GM12878 (cell line): ENCODE measurements around the gene SCAMP5.

Experiments
- CEBPB ChIP-seq, 2 experiments: fragments of 150-350 bp in 1 of 2; IDR thresholded peaks; 2 replicates each; pipeline ENCODE4 v1.6.1; 2012 to 2014; ENCODE audit warnings: low read depth in 2 of 2, low read length in 2 of 2, borderline replicate concordance in 1 of 2, inconsistent platforms in 1 of 2
- FOXM1 ChIP-seq: IDR thresholded peaks from 2 replicates; pipeline ENCODE4 v1.6.1; 2012; ENCODE audit warnings: low read depth, mild to moderate bottlenecking, inconsistent platforms, low read length, moderate library complexity
- RAD21 ChIP-seq: IDR thresholded peaks from 2 replicates; pipeline ENCODE4 v1.6.1; 2011; ENCODE audit warnings: mild to moderate bottlenecking, low read depth, low read length, moderate library complexity; ENCODE audit not compliant: insufficient read depth
- RAD51 ChIP-seq: fragments of 450-650 bp; IDR thresholded peaks from 2 replicates; pipeline ENCODE4 v1.6.1; 2016; ENCODE audit warnings: moderate library complexity, mild to moderate bottlenecking, inconsistent platforms
- TBL1XR1 ChIP-seq: IDR thresholded peaks from 2 replicates; pipeline ENCODE4 v1.6.1; 2012; ENCODE audit warnings: low read depth, low read length, improper control_type of control experiment
- ZSCAN29 ChIP-seq: fragments of 450-650 bp; IDR thresholded peaks from 2 replicates; pipeline ENCODE4 v1.6.1; 2017; ENCODE audit warnings: mild to moderate bottlenecking, moderate library complexity
- TF ChIP-seq, protein P1 (sequence below): fragments of 450-650 bp; IDR thresholded peaks from 2 replicates; pipeline ENCODE4 v1.6.1; 2017; ENCODE audit warnings: mild to moderate bottlenecking
- TF ChIP-seq, protein P2 (sequence below), 3 experiments: IDR thresholded peaks in 2 of 3; conservative IDR thresholded peaks in 1 of 3; 2 replicates each; pipeline ENCODE4 v1.5.1; 2011; ENCODE audit warnings: low read depth in 3 of 3, low read length in 3 of 3, mild to moderate bottlenecking in 3 of 3, control low read depth in 2 of 3, moderate library complexity in 2 of 3, inconsistent platforms in 1 of 3, mixed read lengths in 1 of 3; ENCODE audit not compliant: control insufficient read depth in 2 of 3, insufficient read depth in 1 of 3; ENCODE audit errors: extremely low read depth in 1 of 3

DNA sequence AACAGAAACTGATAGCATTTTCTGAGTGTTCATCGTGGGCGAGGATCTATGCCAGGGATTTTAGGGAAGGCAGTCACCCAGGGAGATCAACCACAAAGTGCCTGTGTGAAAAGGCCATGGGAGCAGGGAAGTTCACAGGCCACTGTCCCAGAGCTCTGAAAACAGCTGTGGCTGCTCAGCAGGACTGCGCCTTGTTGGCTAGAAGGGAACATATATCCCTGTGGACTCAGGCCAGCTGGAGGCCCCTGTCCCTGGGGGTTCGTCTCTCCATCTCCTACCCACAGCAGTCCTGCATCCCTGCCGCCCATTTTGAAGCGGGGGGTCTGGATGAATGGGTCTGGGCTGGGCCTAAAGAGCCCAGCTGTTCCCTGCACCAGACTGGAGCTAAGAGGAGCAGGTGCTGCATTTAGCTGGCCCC, 55.8 kb downstream of the SCAMP5 start:
- TF ChIP-seq FOXM1, result no peak
- TF ChIP-seq TBL1XR1, result no peak
- TF ChIP-seq, protein P1, sequence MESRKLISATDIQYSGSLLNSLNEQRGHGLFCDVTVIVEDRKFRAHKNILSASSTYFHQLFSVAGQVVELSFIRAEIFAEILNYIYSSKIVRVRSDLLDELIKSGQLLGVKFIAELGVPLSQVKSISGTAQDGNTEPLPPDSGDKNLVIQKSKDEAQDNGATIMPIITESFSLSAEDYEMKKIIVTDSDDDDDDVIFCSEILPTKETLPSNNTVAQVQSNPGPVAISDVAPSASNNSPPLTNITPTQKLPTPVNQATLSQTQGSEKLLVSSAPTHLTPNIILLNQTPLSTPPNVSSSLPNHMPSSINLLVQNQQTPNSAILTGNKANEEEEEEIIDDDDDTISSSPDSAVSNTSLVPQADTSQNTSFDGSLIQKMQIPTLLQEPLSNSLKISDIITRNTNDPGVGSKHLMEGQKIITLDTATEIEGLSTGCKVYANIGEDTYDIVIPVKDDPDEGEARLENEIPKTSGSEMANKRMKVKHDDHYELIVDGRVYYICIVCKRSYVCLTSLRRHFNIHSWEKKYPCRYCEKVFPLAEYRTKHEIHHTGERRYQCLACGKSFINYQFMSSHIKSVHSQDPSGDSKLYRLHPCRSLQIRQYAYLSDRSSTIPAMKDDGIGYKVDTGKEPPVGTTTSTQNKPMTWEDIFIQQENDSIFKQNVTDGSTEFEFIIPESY, result no peak
- TF ChIP-seq, protein P2, sequence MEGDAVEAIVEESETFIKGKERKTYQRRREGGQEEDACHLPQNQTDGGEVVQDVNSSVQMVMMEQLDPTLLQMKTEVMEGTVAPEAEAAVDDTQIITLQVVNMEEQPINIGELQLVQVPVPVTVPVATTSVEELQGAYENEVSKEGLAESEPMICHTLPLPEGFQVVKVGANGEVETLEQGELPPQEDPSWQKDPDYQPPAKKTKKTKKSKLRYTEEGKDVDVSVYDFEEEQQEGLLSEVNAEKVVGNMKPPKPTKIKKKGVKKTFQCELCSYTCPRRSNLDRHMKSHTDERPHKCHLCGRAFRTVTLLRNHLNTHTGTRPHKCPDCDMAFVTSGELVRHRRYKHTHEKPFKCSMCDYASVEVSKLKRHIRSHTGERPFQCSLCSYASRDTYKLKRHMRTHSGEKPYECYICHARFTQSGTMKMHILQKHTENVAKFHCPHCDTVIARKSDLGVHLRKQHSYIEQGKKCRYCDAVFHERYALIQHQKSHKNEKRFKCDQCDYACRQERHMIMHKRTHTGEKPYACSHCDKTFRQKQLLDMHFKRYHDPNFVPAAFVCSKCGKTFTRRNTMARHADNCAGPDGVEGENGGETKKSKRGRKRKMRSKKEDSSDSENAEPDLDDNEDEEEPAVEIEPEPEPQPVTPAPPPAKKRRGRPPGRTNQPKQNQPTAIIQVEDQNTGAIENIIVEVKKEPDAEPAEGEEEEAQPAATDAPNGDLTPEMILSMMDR (IDR thresholded peaks at IDR 0.05 in 2 of 3, conservative IDR thresholded peaks at IDR 0.05 in 1 of 3; ENCODE audit: control insufficient read depth in 2 of 3, extremely low read depth in 1 of 3, insufficient read depth in 1 of 3, low read depth in 3 of 3, low read length in 3 of 3), result no peak
- TF ChIP-seq ZSCAN29, result no peak
- TF ChIP-seq CEBPB (IDR thresholded peaks at IDR 0.05; ENCODE audit: borderline replicate concordance in 1 of 2, low read depth in 2 of 2, low read length in 2 of 2), result no peak
- no peak for TF ChIP-seq RAD21
- TF ChIP-seq RAD51, result no peak
